Measurements from ENCODE around the gene HSFX1.

The HSFX1 gene

DNA sequence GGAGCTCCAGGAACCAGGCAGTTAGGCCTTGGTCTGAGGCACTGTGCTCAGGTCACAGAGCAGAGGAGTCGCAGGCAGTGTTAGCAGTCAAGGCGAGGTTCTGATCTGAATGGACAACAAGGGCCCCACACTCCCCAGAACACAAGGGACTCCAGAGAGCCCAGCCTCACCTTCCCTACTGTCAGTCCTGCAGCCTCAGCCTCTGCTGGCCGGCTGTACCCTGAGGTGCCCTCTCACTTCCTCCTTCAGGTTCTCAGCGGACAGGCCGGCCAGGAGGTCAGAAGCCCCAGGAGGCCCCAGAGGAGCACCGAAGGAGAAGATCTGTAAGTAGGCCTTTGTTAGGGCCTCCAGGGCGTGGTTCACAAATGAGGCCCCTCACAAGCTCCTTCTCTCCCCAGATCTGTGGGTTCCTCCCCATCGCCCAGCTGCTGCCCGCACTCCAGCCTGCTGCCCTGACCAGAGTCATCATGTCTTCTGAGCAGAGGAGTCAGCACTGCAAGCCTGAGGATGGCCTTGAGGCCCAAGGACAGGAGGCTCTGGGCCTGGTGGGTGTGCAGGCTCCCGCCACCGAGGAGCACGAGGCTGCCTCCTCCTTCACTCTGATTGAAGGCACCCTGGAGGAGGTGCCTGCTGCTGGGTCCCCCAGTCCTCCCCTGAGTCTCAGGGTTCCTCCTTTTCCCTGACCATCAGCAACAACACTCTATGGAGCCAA, 34.0 kb downstream of the HSFX1 start:
- no peak for DNase-seq

DNA sequence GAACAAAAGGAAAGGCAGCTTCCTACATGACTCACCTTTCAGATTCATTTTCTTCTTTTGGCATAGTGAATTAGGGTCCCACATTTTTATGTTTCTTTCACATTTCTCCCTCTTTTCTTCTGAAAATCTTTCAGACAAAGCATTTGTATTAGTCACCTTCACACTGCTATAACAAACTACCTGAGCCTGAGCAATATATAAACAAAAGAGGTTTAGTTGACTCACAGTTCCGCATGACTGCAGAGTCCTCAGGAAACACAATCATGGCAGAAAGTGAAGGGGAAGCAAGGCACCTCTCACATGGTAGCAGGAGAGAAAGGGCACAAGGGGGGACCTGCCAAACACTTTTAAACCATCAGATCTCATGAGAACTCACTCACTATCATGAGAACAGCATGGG, 44.8 kb downstream of the HSFX1 start:
- no peak for DNase-seq

DNA sequence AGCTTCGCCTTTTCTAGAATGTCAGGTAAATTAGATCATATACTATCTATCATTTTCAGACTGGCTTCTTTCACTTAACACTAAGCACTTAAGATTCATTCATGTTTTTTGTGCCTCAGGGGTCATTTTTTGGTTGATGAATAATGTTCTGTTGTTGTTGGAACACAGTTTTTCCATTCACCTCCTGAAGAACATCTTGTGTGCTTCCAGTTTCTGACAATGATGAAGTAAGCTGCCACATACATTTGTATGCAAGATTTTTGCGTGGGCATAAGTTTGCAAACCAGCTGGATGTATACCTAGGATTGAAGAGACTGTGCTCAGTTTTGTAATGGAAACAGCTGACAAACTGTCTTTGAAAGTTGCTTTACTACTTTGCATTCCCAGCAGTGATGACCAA, 45.5 kb downstream of the HSFX1 start:
- no peak for DNase-seq

DNA sequence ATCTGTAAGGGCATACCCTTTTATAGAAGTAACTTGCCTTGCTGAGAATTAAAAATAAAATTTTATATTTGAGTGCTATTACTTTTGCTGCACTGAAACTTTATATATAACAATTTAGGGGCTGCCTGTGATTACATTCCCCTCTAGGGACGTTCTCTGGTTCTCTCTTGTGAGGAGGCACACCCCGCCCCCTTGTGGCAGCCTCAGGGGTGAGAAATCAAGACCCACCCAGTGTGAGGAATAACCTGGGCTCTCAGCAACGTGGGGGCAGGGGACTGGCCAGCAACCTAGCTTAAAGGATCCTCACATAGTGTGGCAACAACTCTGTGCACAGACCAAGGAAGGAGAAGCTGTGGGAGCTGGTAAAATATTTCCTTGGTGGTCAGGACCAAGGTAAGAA, 51.6 kb downstream of the HSFX1 start:
- DNase-seq: no peak

Measured in NCI-H748 treated with DMSO at 0.1 percent for 48 hours (cell line).